8988T (cell line): ENCODE measurements around the gene TKT.

Source experiments
- DNase-seq: peaks from one replicate; pipeline ENCODE4 v3.0.0; 2011

Gene TKT

DNA sequence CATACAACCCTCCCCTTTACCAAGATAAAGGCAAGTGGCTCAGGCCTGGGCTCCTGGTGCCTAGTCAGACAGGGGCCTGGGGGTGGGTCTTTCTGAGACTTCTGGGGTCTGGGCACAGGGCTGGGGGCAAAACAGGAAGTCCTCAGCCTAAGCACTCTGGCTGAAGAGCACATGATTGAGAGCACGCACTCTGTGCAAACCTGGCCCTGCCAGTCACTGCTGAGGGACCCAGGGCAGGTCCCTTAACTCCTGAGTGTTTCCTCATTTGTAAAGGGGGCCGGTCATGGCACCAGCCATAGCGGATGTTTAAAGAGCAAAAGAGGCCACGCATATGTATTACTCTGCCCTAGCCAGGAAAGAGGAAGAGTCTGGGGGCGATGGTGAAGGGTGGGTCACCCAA is 16.0 kb downstream of the TKT start:
- no peak for DNase-seq

DNA sequence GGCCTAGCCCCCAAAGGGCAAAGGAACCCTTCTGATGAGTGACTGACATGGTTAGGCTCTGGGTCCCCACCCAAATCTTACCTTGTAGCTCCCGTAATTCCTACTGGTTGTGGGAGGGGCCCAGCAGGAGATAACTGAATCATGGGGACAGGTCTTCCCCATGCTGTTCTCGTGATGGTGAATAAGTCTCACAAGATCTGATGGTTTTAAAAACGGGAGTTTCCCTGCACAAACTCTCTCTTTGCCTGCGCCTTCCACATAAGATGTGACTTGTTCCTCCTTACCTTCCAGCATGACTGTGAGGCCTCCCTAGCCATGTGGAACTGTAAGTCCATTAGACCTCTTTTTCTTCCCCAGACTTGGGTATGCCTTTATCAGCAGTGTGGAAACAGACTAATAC is 16.9 kb downstream of the TKT start:
- no peak for DNase-seq

DNA sequence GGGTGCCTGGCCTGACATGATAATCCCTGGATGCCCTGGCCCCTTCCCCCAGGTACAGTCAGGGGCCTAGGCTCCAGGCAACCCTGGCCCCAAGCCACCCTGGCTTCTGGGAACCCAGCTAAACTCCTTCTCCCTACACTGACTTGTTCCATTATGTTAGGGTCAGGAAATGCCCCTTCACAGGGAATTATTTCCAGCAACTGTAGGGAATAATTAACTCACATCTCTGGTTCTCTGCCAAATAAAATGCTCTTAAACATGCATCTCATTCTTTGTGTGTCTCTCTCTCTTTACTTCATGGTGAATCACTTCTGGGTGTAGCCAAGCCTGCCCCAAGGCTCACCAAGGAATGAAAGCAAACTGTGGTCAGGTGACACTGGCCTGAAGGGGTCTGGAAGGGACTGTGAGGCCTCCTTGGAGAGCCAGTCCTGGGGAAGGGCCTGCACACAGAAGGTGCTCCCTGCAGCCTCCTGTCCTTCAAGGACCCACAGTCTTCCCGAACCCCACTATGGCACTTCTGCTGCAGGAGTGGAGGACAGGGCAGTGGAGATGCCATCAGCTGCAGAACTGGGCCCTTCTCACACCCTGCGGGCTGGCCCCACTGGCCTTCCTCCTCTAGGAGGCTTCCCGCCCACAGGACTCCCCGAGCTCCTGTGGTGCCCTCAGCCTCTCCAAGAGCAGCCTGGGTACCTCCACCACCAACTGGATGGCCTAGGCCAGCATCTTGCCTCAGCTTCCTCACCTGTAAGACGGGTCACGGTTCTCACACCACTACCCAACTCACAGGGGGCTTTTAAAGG is 17.6 kb downstream of the TKT start:
- no peak for DNase-seq

DNA sequence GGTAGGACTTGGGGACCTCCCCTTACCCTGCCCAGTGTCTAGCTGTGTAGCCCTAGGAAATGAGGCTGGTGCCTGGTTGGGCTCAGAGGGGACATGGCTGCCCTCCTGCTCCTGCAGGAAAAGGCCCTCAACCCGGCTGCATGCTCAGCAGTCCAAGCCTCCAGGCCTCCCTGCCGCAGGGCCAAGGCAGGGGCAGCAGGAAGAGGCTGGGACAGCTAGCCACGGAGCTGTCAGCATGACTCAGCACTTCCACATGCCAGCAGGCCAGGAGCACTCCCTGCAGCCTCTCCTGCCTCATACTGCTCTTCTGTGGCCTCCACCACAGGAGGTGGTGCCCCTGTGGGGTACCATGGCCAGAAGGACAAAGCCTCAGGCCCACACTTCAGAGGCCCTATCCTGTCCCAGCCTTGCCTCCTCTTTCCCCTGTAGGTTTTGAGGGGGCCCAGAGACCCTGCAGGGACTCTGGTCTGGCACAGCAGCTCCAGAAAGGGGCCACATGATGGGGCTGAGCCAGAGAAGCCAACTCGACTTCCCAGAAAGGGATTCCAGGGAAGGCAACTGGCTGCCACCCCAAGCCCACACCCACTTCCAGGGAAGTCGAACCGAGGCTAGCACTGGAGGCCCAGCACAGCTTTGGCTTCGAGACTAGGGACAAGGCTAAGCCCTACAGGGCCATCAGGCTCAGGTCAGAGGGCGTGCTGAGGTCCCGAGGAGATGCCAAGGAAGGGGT is 19.5 kb downstream of the TKT start:
- peak; percentile 97 for DNase-seq

DNA sequence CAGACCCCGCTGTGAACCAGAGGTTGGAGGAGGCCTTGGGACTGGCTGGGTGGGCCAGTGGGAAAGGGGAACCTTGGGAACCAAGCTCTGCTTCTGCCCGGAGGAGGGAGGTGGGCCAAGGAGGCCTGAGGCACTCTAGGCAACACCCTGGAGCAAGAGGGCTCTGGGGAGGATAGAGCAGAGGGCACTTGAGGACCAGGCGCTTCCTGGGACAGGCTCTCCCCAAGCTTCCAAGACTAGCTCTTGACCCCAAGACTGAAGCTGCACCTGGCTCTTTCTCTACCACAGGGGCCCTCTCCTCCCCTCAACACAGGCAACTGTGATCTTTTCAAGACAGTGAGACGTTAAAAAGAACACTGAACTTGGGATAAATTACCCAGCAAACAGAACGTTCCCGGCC is 20.3 kb downstream of the TKT start:
- no peak for DNase-seq

DNA sequence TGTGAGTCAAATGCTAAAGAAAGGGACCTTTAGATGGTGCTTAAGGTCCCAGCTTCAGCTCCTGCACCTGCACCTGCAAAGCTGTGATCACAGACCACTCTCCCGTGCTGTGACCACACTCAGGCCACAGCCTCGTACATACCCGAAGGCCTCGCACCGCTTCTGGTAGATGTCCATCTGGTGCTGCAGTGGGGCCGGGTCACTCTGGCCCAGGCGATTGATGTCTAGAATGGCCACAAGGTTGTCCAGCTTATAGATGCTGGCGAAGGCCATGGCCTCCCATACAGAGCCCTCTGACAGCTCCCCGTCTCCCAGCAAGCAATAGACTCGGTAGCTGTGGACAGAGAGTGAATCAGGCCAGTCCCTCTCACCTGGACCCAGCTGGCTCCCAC is 21.0 kb downstream of the TKT start:
- DNase-seq, result no peak

DNA sequence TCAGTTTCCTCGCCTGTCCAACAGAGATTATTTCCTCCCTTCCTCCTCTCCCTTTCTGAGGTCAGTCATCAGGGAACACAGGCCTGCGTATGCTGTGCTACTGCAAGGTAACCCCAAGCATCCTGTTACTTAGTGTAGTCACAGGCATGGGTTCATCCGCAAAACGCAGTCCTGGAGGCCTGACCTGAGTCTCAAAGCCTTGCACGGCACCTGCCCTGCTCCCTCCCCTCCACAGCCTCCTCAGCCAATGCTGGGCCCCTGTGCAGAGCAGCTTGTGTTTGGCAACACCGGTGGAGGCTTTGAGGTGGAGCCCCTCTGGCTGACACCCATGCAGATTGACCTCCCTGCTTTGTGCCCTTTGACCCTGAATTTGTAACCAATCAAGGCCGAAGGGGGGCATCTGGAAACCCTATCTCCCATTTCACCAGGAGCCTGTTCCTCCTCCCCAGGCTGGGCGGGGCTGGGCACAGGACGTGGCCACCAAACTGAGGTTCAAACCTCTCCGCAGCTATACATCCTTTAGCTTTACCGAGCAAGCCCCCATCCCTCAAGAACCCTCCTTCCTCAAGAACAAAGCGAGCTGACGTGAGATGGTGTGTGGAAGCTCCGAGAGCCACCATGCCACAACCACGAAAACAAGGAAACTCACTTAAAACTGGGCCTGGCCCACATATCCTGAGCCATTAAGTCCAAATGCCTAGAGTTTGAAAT is 21.5 kb downstream of the TKT start:
- peak; percentile 16 for DNase-seq

DNA sequence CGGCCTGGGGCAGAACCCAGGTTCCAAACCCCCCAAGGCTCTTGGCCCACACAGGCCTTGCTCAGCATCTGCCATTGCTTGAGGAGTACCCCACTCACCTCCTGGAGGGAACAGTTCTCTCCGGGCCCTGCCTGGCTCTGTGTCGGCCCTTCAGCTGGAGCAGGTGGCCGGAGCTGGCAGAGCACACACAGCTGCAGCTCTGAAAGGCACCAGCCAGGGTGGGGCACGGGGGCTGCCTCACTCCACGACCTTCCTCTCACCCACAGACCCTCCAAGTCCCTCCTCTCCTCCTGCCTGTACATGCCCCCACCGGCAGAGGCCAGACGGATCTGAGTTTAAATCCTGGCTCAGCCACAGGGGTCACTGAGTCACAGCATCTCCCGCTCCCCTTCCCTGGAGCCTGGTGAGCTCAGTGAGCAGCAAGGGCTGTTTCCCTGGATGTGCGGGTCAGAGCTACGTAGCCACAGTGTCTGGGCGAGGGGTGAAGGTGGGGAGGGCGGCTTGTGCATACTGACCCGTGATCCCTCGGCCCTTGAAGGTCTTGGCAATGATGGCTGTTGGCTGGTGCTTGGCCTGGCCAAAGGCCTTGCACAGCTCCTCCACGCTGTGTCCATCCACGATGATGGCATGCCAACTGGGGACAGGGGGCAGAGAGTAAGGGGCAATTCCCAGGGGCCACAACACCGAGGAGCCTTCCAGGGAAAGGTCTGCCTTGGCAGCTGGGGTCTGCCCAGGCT is 23.0 kb downstream of the TKT start:
- peak; percentile 25 for DNase-seq

DNA sequence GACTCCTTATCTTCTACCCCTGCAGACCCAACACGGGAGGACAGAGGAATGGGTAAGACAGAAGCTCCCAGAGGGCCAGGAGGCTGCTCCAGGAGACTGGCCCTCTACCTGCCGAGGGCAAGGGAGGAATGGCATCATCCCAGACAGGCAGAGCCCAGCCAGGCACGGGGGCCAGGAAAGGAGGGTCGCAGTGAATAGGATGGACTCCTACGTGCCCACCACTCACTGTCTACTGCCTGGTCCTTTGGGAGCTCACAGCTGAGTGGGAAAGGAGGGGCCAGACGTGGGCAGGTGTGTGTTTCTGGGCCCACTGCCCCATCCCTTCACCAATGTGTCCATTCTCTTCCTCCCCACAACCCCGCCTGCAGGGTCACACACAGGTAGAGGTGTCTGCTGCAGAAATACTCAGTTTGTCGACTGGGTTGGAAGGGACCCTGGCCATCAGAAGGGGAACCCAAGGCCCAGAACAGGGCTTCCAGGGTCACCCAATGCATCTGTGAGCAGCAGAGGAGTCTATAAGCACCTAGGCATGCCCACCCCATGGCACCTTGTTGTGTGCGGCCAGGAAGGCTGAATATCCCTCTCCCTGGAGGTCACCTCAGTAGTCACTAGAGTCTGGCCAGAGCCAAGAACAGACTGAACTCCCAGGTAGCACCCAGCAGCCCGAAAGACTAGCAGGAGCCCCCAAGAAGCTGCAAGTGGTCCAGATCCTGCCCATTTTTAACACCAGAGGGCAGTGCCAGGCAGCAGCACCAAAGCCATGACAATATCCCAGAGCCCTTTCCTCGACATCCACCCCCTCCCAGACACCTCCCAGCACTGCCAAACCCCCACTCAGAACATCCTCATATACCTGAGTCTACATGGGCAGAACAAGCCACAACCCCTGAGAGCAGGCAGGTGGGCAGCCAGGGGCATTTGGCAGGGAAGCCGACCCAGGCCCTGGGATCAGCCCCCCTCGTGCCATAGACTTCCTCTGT is 24.0 kb downstream of the TKT start:
- DNase-seq, result peak; percentile 75

DNA sequence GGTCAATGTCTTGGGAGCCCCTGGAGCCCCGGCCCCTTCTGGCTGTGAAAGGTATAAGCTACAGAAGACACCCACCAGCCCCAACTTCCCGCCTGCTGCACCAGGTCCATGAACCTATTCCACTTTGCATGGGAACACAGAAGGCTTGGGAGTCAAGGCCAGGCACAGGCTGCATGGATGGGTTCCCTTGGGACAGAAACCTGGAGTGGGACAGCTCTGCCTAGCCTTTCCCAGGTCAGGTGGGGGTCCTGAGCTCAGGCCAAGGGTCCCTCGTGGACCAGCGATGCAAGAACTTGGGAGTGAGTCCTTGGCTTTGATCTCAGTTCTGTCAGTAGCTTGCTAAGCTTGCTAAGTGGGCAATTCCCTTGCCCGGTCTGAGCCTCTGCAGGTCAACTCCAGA is 25.0 kb downstream of the TKT start:
- peak; percentile 14 for DNase-seq

DNA sequence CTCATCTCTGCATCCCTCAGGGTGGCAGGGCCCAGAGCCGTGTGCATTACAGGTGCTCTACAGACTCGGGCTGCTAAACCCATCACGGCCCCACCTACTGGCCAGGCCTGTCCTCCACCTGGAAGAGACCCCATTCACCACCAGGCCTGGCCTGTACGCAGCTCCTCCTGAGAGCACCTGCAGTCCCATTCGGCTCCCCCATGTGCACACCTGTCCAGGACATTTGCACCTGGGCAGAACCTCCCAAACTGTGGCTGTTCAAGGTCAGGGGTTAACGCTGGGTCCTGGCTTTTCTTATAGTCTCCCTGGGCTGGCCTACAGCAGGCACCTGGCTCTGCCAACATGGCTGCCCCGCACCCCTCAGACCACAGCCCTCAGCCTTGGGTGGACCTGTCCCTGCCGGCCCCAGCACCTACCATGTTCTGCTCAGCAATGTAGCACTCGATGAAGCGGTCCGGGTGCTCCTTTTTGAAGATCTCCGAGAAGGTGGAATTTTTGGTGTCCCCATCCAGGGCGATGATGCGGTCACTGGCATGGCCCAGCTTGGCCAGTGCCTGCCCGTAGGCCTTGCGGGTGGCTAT is 25.7 kb downstream of the TKT start:
- DNase-seq, result peak; percentile 66

DNA sequence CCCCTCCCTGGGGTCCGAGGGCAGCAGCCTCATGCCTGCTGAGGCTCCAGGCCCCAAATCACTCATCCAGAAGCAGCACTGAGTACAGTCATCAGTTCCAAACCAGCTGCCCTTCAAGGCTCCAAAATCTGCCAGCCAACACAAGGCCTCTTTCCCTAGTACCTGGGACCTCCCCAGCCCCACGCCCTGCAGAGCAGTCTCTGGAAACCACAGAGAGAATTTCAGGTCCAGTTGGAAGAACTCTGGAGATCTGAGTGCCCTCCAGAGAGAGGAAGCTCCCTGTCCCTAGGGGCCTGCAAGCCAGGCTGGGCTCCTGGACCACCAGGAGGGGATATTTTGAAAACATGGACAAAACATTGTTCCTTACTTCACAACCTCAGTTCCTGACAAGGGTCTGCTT is 26.2 kb downstream of the TKT start:
- peak; percentile 7 for DNase-seq

DNA sequence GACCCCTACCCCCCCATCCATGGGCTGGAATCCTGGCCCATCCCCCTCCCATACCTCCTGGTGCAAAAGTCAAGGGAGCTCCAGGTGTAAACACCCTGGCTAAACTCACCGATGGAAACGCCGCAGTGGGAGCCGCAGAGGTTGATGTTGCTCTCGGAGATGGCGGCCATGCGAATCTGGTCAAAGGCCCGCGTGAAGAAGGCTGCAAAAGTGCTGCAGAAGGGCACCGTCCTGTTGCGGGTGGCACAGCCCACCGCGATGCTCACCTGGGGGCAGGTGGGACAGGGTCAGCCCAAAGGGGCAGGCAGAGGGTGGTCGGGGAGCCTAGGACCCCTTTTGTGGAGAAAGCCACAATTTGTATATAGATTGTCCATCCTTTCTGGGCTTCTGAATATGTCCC is 26.7 kb downstream of the TKT start:
- no peak for DNase-seq

DNA sequence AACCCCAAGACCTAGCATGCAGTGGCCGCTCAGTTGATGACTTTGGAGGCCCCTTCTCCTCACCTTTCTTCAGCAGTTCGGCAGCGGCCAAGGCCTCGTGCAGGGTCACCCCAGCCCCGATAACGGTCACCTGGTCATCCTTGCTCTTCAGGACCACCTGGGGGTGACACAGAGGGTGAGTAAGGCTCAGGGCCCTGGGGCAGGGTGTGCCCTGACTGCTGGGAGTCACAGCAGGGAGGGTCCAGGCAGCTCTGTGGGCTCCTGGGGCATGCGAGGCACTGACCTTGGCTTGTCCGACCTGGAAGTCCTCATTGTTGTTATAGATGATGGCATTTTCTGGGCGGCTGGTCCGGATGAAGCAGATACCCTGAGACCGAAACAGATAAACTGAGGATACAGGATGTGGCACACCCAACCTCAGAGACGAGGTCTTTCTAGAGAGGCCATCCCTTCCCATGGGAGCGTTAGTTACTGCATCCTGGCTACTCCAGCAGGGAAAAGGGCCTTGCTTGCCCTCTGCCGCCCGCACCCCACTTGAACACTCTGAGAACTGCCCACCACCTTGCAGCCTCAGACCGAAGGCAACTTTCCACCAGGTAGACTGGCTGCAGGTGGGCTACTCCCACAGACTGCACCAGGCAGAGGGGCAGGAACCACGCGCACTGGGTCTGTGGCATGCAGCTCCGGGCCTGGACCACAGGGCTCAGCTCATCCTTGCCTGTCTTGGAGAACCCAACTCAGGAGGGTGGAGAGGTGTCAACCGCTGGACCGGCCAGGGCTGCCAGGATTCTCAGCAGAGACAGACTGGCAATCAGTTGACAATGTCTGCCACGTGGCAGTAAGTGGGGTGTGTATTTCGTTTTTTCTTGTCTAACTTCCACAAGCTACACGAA is 27.6 kb downstream of the TKT start:
- DNase-seq, result peak; percentile 16

DNA sequence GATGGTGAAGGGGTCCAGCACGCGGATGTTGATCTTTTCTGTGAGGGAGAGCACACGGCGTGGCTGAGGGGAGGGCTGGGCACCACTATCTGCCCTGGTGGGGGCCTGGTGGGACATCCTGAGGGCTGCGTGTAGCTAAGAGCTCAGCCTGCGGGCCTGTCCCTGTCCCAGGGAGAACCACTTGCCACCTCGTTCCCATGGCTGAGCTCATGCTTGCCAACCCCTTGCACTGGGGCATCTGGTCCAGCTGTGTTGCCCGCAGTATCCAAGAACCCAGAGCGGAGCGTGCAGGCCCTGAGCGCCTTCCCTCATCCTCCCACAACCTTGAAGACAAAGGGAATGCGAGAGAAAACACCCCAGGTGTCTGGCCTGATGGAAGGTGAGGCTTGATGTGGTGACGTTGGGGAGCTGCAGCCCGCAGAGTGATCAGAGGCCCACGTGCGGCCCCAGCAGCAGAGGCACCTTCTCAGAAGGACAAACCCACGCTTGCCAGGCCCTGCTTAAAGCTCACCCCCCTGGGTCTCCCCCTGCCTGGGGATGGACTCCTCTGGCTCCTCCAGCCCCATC is 28.9 kb downstream of the TKT start:
- DNase-seq, result peak; percentile 13

DNA sequence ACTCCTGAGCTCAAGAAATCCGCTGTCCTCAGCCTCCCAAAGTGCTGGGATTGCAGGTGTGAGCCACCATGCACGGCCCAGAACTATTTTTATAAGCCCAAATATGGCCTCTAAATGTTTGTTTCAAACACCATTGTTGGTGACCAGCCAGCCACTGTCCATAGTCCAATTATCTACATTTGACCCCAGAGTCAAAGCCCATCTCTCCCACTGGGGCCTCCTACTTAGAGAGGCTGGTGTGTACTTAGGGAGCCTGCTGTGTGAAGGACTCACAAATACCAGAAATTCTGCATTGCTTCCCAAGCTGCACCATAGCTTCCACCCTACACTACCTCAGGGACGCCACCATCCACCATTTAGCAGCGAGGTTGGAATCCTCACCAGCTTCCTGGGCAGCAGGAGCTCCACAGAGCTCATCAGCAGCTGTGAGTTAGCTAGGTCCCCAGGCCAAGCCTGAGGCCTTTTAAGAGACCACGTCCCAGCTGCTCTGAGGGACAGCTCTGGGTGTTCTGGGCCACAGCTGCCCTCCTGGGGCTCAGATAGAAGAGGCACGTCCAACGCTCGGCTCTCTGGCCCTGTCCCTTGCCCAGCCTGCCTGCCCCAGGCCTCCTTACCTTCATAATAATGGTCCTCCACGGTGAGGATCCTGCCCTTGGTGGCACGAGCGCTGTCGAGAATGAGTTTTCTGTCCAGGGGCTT is 29.5 kb downstream of the TKT start:
- DNase-seq, result peak; percentile 10

DNA sequence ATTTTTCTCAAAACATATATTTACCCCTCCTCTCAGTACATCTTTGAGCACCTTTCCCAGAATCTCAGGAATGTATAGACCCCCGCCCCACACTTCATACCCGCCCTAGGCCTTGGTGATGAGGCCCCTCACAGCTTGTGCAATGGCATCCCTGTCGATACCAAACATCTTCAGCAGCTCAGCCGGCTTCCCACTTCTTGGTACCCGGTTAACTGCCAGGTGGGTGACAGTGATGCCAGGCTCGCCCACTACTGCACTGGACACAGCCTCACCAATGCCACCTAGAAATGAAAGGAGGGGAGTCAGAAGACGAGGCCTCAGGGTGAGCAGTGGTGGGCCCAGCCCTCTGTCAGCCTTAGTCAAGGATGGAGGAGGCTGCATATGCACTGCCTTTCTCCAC is 30.2 kb downstream of the TKT start:
- no peak for DNase-seq

DNA sequence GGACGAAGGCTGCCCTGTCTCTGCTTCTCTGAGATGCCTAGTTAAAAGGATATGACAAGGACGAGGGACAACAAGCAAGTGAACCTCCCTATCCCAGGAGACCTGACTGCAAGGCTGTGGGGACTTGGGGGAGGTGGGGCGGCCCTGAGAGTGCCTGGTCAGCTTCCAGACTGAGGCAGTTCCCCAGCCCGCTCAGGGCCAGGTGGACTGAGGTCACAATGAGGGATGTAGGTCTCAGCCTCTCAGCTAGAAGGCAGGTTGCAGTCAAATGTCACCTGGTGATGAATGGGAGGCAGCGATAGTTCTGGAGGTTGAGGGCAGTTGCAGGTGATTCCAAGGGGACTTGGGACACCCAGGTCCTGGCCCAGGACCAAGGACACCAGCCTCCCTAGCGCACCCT is 30.6 kb downstream of the TKT start:
- peak; percentile 11 for DNase-seq

DNA sequence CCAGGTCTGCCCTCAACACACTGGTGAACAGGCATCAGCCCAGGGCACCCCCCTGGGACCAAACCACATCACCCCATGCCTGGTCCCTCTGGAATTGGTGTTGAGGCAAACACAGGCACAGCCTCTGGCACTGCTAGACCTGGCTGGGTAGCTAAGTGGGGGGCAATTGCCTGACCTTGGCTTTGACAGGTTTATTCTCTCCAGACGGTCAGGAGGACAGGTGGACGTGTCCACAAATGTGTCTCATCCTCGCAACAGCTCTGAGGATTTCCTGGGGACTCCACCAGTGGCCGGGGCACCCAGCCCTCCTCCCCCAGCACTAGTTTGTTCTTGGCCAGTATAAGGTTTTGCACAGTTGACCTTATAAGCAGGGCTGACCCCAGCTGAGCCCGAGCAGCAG is 31.3 kb downstream of the TKT start:
- DNase-seq, result peak; percentile 9
